Smooth muscle cell (in vitro differentiated cells): ENCODE measurements around the gene PDE6D. TPM values are rescaled to one million over a fixed set of nuclear protein-coding genes. Genes with fewer than 3 reads are reported as not detected.

Experiments used
- DNase-seq: peaks from one replicate; lab custom pipeline; 2025; ENCODE audit not compliant: unreplicated experiment; lab: John Stamatoyannopoulos, UW
- H2AFZ ChIP-seq: fragments of 200-600 bp; sonication (generic); 2 replicates; pipeline ENCODE4 v1.6.0; 2016; ENCODE audit warnings: antibody characterized with exemption, low read depth, mild to moderate bottlenecking
- H3F3A ChIP-seq: fragments of 200-600 bp; sonication (generic); 2 replicates; pipeline ENCODE4 v1.6.0; 2017; ENCODE audit warnings: antibody characterized with exemption, low read depth
- H3K27ac ChIP-seq: fragments of 200-600 bp; sonication (generic); 2 replicates; pipeline ENCODE4 v1.5.1; 2016; ENCODE audit warnings: low read depth, mild to moderate bottlenecking
- H3K27me3 ChIP-seq: fragments of 200-600 bp; sonication (generic); 2 replicates; pipeline ENCODE4 v1.6.1; 2016; ENCODE audit warnings: low read depth, mild to moderate bottlenecking
- H3K36me3 ChIP-seq: fragments of 200-600 bp; sonication (generic); 2 replicates; pipeline ENCODE4 v1.5.1; 2016; ENCODE audit warnings: low read depth
- H3K4me1 ChIP-seq: fragments of 200-600 bp; sonication (generic); 2 replicates; pipeline ENCODE4 v1.5.1; 2016; ENCODE audit warnings: low read depth
- H3K4me2 ChIP-seq: fragments of 200-600 bp; sonication (generic); 2 replicates; pipeline ENCODE4 v1.6.0; 2016; ENCODE audit warnings: mild to moderate bottlenecking
- H3K4me3 ChIP-seq: fragments of 200-600 bp; sonication (generic); 2 replicates; pipeline ENCODE4 v1.5.1; 2016; ENCODE audit warnings: mild to moderate bottlenecking
- H3K79me2 ChIP-seq: fragments of 200-600 bp; sonication (generic); 2 replicates; pipeline ENCODE4 v1.6.0; 2016; ENCODE audit warnings: low read depth, mild to moderate bottlenecking
- H3K9ac ChIP-seq: fragments of 200-600 bp; sonication (generic); 2 replicates; pipeline ENCODE4 v1.6.0; 2016; ENCODE audit warnings: low read depth
- H3K9me3 ChIP-seq: fragments of 200-600 bp; sonication (generic); replicated peaks from 2 replicates; pipeline ENCODE4 v1.5.1; 2016; ENCODE audit warnings: low read depth
- H4K20me1 ChIP-seq: fragments of 200-600 bp; sonication (generic); 2 replicates; pipeline ENCODE4 v1.6.0; 2016; ENCODE audit warnings: low read depth
- WGBS: methylation state at CpG from one replicate; pipeline ENCODE4 v1.1.7; 2016; ENCODE audit warnings: low lambda C conversion rate; 5-methylcytosine and 5-hydroxymethylcytosine counted together
- polyA plus RNA-seq: library from polyadenylated mRNA; unstranded; fragments of >200 nt; fragmentation: Nextera tagmentation; extraction: Ambion mirVana; gene quantifications from 2 replicates; pipeline ENCODE4 v1.2.1, GENCODE V29; 2016
- total RNA-seq: library from RNA; depleted of rRNA; stranded (reverse); fragments of >200 nt; gene quantifications from 2 replicates; pipeline ENCODE4 v1.2.3, GENCODE V29; 2014
- TF ChIP-seq, protein P1 (sequence below): fragments of 200-600 bp; sonication (generic); IDR thresholded peaks from 2 replicates; pipeline ENCODE4 v1.5.1; 2017; ENCODE audit warnings: borderline replicate concordance, mild to moderate bottlenecking, antibody characterized with exemption; ENCODE audit not compliant: insufficient read depth, poor library complexity, severe bottlenecking

The PDE6D gene
- total and polyA plus RNA-seq, 2 experiments from 2014 or later, result 32.7 to 54.9 TPM

DNA sequence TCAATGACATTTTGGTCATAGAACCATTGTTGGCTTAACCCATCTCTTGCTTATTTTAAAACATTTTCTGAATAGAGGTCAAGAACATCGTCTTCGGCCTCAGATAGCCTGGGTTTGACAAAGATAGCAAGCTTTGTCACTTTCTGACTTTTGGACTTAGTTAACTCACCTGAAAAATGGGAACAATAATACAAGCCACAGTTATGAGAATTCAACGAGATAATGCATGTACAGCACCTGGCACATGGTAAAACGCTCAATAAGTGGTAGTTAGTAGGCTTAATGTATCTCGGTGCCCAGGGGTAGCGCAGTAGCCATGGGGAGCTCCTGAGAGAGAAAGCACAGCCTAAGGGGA is 4.7 kb upstream of the PDE6D start:
- 44% methylated on average over 6 of the region's 6 CpGs for WGBS
- Histone ChIP-seq H3K4me2 (peak overlapping the region; percentile 93), H3K27ac (peak overlapping the region; percentile 63), H3F3A (no peaks in the 10 kb centered on the region), H3K36me3 (no peaks in the 10 kb centered on the region), H3K4me3 (peak overlapping the region; percentile 74), H2AFZ (peak overlapping the region; percentile 98), H4K20me1 (peaks cover 23% of the 10 kb centered on the region), H3K4me1 (peaks cover 24% of the 10 kb centered on the region), H3K9ac (peak overlapping the region; percentile 79), H3K27me3 (no peaks in the 10 kb centered on the region), H3K9me3 (no peaks in the 10 kb centered on the region), H3K79me2 (peaks cover 49% of the 10 kb centered on the region)
- TF ChIP-seq, protein P1, sequence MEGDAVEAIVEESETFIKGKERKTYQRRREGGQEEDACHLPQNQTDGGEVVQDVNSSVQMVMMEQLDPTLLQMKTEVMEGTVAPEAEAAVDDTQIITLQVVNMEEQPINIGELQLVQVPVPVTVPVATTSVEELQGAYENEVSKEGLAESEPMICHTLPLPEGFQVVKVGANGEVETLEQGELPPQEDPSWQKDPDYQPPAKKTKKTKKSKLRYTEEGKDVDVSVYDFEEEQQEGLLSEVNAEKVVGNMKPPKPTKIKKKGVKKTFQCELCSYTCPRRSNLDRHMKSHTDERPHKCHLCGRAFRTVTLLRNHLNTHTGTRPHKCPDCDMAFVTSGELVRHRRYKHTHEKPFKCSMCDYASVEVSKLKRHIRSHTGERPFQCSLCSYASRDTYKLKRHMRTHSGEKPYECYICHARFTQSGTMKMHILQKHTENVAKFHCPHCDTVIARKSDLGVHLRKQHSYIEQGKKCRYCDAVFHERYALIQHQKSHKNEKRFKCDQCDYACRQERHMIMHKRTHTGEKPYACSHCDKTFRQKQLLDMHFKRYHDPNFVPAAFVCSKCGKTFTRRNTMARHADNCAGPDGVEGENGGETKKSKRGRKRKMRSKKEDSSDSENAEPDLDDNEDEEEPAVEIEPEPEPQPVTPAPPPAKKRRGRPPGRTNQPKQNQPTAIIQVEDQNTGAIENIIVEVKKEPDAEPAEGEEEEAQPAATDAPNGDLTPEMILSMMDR, result no peak
- DNase-seq, result no peak

DNA sequence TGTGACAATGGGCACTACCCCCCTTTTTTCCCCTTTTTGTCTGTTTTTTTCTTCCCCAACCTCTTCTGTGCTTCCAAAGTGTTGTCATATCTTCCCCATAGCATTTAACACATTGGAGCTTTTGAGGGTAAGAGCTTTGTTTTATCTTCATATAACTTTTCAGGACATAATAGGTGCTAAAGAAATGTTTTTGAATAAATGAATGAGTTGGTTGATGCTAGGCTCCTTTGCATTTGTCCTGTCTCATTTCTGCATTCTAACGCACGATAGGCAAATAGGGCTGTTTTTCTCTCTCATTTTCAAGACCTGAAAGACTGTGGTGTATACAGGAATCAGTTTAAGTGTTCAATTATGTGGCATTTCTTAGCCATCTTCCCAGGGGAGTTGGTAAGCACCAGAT is 4.3 kb upstream of the PDE6D start:
- Histone ChIP-seq H3K4me2 (peak overlapping the region; percentile 93), H3K9ac (peak overlapping the region; percentile 79), H3K9me3 (no peaks in the 10 kb centered on the region), H3K27ac (peak overlapping the region; percentile 63), H2AFZ (no peak overlapping the region), H3K27me3 (no peaks in the 10 kb centered on the region), H3K4me1 (peaks cover 24% of the 10 kb centered on the region), H4K20me1 (peaks cover 22% of the 10 kb centered on the region), H3K79me2 (peaks cover 49% of the 10 kb centered on the region), H3K4me3 (no peak overlapping the region), H3K36me3 (no peaks in the 10 kb centered on the region), H3F3A (no peaks in the 10 kb centered on the region)
- DNase-seq, result no peak
- TF ChIP-seq, protein P1, result no peak
- WGBS, result 94% methylated on average over 2 of the region's 2 CpGs

DNA sequence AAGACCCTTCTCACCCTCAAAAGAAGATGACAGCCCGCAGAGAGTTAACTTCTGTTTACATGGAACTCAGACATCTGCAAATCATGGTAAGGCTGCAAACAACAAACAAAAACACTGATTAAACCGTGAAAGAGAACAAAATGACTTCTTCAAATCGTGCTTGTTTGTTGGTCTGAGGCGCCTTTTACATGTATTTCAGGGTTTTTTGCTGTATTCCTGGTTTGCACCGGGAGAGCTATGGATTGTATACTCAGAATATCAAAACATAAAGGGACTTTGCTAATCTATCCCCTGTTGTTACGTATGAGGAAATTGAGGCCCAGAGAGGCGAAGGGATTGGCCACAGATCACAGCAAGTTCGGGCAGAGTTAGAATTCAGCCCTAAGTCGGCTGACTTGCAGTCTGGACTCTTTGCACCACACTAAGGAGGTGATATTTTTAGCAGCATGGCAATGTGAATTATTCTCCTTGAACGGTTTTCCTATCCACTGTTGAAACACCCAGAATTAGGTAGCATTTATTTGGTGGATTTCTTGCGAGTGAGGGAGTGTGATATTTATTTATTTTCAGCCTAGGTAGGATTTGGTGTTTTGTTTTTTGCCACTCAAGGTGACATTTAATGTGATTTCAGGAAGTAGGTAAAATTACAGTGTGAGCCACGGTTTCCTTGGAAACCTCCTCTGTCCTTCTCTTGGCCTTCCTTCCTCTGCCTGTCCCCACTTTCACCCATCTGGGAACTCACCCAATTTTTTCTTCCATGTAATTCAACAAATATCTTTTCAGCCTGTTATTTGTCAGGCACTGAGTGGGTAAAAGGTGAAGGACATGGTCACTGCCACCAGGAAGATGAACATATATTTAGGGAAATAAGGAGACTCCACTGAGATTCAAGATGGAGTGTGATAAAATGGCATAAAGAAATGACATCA is 980 bp upstream of the PDE6D start:
- Histone ChIP-seq H3K79me2 (peaks cover 15% of the 10 kb centered on the region), H3K27ac (peak overlapping the region; percentile 7), H3K9ac (peak overlapping the region; percentile 57), H4K20me1 (peaks cover 15% of the 10 kb centered on the region), H2AFZ (peak overlapping the region; percentile 96), H3K4me1 (peaks cover 16% of the 10 kb centered on the region), H3K4me3 (peak overlapping the region; percentile 76), H3F3A (no peaks in the 10 kb centered on the region), H3K27me3 (no peaks in the 10 kb centered on the region), H3K36me3 (no peaks in the 10 kb centered on the region), H3K4me2 (peak overlapping the region; percentile 88), H3K9me3 (no peaks in the 10 kb centered on the region)
- 13% methylated on average over 12 of the region's 12 CpGs for WGBS
- DNase-seq, result no peak
- TF ChIP-seq, protein P1, result no peak
